Measurements from ENCODE around the gene TUT1.

Gene TUT1

DNA sequence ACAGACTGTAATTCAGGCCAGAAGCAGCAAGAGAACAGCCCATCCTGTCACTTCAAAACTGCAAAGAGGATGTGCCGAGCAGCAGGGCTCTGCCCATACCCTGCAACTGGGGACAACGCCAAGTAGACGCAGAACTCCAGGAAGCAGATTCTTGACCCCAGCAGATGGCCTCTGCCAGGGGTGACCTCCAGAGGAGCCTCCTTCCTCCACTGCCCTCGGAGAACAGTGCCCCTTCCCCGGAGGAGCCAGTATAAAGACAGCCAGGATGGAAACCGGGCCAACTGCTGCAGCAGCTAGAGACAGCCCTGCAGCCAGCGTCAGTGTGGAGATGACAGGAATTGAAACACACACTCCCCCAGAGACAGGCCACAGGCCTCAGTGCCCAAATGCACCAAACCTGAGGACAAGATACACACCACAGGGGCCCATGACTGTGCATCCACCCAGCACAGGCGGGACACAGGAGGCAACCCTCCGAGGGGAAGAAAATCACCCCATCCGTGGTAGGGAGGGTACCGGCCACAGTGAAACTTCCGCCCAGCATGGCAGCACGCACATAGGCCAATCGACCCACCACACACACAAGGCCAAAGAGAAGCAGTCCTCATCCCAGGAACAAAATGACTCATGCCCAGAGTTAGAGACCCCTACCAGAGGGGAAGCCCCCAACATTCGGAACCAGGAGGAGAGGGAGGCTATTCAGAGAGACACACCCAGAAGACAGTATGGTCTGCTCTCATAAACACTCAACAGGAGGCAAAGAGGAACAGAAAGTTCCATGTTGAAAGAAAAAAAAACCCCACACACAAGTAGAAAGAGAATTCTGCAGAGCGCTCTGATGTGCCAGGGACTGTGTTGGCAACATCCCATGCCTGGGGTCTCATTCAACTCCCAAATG is 50.3 kb downstream of the TUT1 start:
- DNase-seq, result peak; percentile 42 to 51

DNA sequence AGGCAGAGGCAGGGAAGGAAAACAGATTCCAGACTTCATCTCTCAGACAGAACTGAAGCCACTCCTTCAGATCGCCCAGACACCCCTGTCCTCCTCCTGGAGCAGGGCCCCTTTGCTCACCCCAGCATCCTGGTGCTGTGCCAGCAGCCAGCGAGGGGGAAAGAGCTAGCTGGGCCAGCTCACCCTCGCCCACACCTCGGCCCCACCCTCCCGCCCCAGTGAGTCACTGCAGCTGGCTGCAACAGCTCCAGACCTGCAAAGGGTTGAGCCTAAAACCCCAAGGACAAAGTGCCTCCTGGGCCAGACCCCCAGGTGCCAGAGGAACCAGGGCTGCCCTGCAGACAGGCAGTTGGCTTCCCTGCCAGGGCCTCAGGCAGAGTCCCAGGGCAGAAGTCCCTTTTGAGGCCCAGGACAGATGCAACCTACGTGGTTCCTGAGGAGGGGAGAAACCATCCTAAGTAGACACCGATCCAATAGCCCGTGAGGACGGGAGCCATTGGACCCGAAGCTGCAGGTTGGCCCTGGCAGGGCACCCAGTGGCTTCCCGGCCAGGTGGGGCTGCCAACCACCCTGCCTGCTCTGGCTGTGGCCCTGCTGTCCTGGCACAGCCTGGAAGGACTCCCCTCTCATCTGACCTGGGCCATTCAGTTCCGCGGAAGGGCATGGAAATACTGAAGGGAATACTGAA is 51.9 kb downstream of the TUT1 start:
- peak; percentile 66 to 73 for DNase-seq

DNA sequence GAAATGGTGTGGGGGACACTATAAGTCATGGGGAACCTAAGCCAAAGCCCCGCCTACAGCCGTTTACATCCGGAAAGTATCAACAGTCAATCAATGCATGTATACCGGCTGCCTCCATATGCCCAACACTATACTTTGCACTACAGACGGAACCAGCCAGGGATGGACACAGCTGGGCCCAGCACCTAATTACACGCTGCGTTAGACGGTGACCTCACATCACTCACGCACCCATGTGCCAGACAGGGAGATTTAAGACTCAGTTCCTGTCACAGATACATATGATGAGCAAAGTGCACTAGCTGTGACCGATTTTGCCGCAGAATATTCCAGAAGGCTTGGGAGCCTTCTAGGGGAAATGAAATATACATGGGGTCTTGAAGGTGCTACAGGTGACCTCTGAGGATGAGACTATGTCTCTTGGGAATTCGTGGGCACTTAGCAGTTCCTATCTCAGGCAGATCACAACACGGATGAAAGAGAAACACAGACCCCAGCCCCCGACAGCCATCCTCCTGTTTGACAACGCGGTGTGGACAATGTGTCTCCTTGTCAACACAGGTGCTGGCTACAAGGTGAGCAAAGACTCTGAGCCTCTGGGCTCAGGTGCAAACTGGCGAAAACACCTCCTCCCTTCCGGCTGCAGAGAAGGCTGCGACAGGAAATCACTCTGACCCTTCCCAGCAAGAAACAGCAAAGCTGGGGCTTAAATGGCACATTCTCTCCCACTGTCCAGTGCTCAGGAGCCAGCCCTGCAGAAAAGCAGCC is 52.7 kb downstream of the TUT1 start:
- no peak for DNase-seq

DNA sequence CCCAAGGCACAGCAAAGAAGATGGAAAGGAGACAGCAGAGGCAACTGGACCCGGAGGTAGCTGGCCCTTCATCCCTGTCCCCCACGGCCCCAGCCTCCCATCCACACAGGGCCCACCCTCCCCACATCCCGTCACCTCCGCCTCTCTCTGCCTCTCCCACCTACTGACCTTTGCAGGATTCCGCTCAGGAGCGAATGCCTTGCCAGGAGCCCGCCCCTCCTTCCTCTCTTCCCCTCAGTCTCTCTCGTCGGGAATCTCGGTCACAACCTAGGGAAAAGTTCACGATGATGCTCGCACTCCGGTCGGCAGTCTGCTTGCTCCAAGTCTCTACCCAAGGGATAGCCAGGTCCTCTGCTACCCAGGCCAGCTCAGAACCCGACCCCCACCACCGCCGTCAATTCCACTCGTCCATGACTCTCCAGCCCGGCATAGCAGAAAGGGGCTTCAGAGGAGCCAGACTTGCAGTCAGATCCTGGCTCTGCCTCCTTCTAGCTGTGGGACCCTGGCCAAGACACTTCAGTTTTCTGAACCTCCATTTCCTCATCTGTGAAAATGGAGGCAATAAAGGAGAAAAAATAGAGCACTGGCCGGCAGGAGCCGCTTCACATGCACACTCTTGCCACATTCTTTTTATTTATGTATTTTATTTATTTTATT is 54.9 kb downstream of the TUT1 start:
- DNase-seq, result no peak

DNA sequence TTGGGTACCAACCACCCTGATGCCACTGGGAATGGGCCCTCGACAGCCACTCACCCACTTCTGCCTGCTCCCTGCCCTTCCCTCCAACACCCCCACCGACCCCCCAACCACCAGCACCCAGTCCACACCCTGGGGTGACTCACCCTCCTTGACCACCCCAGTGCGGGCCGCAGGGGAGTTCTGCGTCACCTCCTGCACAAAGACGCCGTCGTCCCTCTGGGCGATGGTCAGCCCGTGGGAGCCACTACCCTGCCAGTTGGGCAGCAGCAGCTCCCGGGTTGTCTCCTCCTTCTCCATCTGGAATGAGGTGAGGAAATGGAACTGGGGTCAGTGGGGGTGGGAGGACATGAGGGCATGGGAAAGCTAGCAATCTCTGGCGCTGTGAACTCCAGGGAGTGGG is 55.5 kb downstream of the TUT1 start:
- DNase-seq, result no peak

DNA sequence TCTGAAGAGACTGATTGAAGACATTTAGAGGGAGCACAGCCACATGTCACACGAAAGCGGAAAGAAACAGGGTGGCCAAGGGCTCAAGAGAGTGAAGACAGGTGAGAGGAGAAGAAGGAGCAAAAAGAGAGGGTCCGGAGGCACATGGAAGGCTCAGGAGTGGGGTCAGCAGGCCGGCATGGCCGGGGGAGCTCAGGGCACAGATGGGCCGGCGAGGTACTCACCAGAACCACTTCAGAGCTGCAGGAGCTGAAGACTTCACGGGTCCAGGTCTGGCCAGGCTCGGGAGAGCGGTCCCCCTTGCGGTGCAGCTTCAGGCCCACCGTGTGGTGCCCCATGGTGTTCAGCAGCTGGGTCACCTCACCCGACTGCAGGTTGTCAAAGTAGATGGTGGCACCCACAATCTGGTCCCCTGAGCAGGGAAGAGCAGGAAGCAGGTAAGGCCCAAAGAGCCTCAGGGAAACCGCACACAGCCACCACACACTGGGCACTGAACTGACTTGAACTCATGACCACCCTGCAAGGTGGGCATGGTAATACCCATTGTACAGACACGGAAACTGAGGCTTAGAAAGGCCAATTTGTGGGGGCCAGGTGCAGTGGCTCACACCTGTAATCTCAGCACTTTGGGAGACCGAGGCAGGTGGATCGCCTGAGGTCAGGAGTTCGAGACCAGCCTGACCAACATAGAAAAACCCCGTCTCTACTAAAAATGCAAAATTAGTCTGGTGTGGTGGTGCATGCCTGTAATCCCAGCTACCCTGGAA is 56.4 kb downstream of the TUT1 start:
- no peak for DNase-seq

DNA sequence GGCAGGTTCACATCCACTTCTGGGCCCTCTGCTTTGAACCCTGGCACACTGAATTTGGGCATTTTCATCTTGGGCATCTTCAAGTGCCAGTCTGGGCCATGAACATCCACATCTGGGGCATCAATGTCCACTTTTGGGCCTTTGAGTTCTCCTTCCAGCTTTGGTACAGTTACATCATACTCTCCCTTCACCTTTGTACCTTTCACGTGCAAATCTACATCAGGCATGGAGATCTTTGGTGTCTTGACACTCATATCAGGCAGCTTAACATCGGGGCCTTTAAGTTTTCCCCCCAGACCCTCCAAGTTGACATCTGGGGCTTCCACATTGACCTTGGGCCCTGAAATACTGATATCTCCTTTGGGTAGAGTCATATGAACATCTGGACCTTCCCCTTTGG is 59.2 kb downstream of the TUT1 start:
- no peak for DNase-seq

Data from activated T-cell treated with anti-CD3 and anti-CD28 coated beads, Interleukin-2, amount 50 U/mL, for 48 hours (primary cell).